ENCODE measurements around the gene NCLN.

NCLN gene

GRCh38 chr19:3176715-3177501 lies 8.8 kb upstream of the NCLN start:
- TF ChIP-seq TCF12 (IDR thresholded peaks at IDR 0.05; ENCODE audit: low read depth), result no peak

GRCh38 chr19:3178377-3178972 lies 7.3 kb upstream of the NCLN start, which contains the start of gene S1PR4:
Gene S1PR4 (plus strand): TSS chr19:3178769. CDS start chr19:3178793, 24 bp downstream.
- no peak for TF ChIP-seq TAF1 (IDR thresholded peaks at IDR 0.05; ENCODE audit: low read depth)
- no peak for TF ChIP-seq RAD21 (IDR thresholded peaks at IDR 0.05; ENCODE audit: low read depth)
- TF ChIP-seq ZBTB7A (IDR thresholded peaks at IDR 0.05; ENCODE audit: low read depth), result 0 out of 2 replicates have a peak, but pooled peaks have one; percentile 13
- TF ChIP-seq NFIC (IDR thresholded peaks at IDR 0.05), result no peak

DNA sequence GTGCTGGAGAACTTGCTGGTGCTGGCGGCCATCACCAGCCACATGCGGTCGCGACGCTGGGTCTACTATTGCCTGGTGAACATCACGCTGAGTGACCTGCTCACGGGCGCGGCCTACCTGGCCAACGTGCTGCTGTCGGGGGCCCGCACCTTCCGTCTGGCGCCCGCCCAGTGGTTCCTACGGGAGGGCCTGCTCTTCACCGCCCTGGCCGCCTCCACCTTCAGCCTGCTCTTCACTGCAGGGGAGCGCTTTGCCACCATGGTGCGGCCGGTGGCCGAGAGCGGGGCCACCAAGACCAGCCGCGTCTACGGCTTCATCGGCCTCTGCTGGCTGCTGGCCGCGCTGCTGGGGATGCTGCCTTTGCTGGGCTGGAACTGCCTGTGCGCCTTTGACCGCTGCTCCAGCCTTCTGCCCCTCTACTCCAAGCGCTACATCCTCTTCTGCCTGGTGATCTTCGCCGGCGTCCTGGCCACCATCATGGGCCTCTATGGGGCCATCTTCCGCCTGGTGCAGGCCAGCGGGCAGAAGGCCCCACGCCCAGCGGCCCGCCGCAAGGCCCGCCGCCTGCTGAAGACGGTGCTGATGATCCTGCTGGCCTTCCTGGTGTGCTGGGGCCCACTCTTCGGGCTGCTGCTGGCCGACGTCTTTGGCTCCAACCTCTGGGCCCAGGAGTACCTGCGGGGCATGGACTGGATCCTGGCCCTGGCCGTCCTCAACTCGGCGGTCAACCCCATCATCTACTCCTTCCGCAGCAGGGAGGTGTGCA lies 6.6 kb upstream of the NCLN start:
- no peak for TF ChIP-seq NFIC (IDR thresholded peaks at IDR 0.05)
- no peak for TF ChIP-seq TAF1 (IDR thresholded peaks at IDR 0.05; ENCODE audit: low read depth)
- TF ChIP-seq REST (IDR thresholded peaks at IDR 0.05; ENCODE audit: low read depth), result no peak
- TF ChIP-seq CEBPB (IDR thresholded peaks at IDR 0.05), result no peak
- no peak for TF ChIP-seq CREB1 (IDR thresholded peaks at IDR 0.05; ENCODE audit: low read depth)
- no peak for TF ChIP-seq TCF12 (IDR thresholded peaks at IDR 0.05; ENCODE audit: low read depth)
- TF ChIP-seq TEAD4 (IDR thresholded peaks at IDR 0.05), result no peak
- TF ChIP-seq RAD21 (IDR thresholded peaks at IDR 0.05; ENCODE audit: low read depth), result no peak
- TF ChIP-seq, protein P1, sequence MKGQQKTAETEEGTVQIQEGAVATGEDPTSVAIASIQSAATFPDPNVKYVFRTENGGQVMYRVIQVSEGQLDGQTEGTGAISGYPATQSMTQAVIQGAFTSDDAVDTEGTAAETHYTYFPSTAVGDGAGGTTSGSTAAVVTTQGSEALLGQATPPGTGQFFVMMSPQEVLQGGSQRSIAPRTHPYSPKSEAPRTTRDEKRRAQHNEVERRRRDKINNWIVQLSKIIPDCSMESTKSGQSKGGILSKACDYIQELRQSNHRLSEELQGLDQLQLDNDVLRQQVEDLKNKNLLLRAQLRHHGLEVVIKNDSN (IDR thresholded peaks at IDR 0.05), result no peak
- TF ChIP-seq ZBTB7A (IDR thresholded peaks at IDR 0.05; ENCODE audit: low read depth), result no peak
- TF ChIP-seq EP300 (IDR thresholded peaks at IDR 0.05; ENCODE audit: borderline replicate concordance), result no peak

DNA sequence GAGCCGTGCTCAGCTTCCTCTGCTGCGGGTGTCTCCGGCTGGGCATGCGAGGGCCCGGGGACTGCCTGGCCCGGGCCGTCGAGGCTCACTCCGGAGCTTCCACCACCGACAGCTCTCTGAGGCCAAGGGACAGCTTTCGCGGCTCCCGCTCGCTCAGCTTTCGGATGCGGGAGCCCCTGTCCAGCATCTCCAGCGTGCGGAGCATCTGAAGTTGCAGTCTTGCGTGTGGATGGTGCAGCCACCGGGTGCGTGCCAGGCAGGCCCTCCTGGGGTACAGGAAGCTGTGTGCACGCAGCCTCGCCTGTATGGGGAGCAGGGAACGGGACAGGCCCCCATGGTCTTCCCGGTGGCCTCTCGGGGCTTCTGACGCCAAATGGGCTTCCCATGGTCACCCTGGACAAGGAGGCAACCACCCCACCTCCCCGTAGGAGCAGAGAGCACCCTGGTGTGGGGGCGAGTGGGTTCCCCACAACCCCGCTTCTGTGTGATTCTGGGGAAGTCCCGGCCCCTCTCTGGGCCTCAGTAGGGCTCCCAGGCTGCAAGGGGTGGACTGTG lies 5.9 kb upstream of the NCLN start:
- TF ChIP-seq TCF12 (IDR thresholded peaks at IDR 0.05; ENCODE audit: low read depth), result no peak
- TF ChIP-seq, protein P1 (IDR thresholded peaks at IDR 0.05), result no peak
- no peak for TF ChIP-seq RAD21 (IDR thresholded peaks at IDR 0.05; ENCODE audit: low read depth)
- no peak for TF ChIP-seq YY1 (IDR thresholded peaks at IDR 0.05; ENCODE audit: low read depth)
- no peak for TF ChIP-seq EP300 (IDR thresholded peaks at IDR 0.05; ENCODE audit: borderline replicate concordance)
- TF ChIP-seq NFIC (IDR thresholded peaks at IDR 0.05), result no peak
- no peak for TF ChIP-seq CREB1 (IDR thresholded peaks at IDR 0.05; ENCODE audit: low read depth)
- TF ChIP-seq, protein P2, sequence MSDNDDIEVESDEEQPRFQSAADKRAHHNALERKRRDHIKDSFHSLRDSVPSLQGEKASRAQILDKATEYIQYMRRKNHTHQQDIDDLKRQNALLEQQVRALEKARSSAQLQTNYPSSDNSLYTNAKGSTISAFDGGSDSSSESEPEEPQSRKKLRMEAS (IDR thresholded peaks at IDR 0.05), result no peak
- TF ChIP-seq REST (IDR thresholded peaks at IDR 0.05; ENCODE audit: low read depth), result no peak
- no peak for TF ChIP-seq TAF1 (IDR thresholded peaks at IDR 0.05; ENCODE audit: low read depth)
- no peak for TF ChIP-seq CEBPB (IDR thresholded peaks at IDR 0.05)
- TF ChIP-seq ZBTB7A (IDR thresholded peaks at IDR 0.05; ENCODE audit: low read depth), result no peak
- no peak for TF ChIP-seq EGR1 (IDR thresholded peaks at IDR 0.05)
- TF ChIP-seq FOXM1 (IDR thresholded peaks at IDR 0.05; ENCODE audit: borderline replicate concordance, low read depth), result no peak
- TF ChIP-seq TEAD4 (IDR thresholded peaks at IDR 0.05), result no peak

GRCh38 chr19:3183721-3184641 lies 1.7 kb upstream of the NCLN start:
- TF ChIP-seq NFIC (IDR thresholded peaks at IDR 0.05) (no peak), FOXM1 (IDR thresholded peaks at IDR 0.05; ENCODE audit: borderline replicate concordance, low read depth) (no peak), TAF1 (IDR thresholded peaks at IDR 0.05; ENCODE audit: low read depth) (no peak), CREB1 (IDR thresholded peaks at IDR 0.05; ENCODE audit: low read depth) (no peak), RAD21 (IDR thresholded peaks at IDR 0.05; ENCODE audit: low read depth) (no peak), EP300 (IDR thresholded peaks at IDR 0.05; ENCODE audit: borderline replicate concordance) (no peak), REST (IDR thresholded peaks at IDR 0.05; ENCODE audit: low read depth) (no peak), TCF12 (IDR thresholded peaks at IDR 0.05; ENCODE audit: low read depth) (no peak), YY1 (IDR thresholded peaks at IDR 0.05; ENCODE audit: low read depth) (no peak), CEBPB (IDR thresholded peaks at IDR 0.05) (no peak), EGR1 (IDR thresholded peaks at IDR 0.05) (no peak), ZBTB7A (IDR thresholded peaks at IDR 0.05; ENCODE audit: low read depth) (no peak)
- TF ChIP-seq, protein P1 (IDR thresholded peaks at IDR 0.05), result no peak

Data from Ishikawa (cell line).